H1 (cell line): ENCODE results near the gene TSPAN2. TPM values are rescaled to one million over a fixed set of nuclear protein-coding genes. Genes with fewer than 3 reads are reported as not detected.

Experiments used
- CTCF ChIA-PET: fragments of 300-600 bp; sonication (Branson Sonifier 250); formaldehyde crosslinking; loops from one replicate; lab custom pipeline; 2021; ENCODE audit not compliant: partially characterized antibody; lab: Charles Lee
- POLR2A ChIA-PET: fragments of 300-600 bp; sonication (Branson Sonifier 250); formaldehyde crosslinking; loops from one replicate; lab custom pipeline; 2021; ENCODE audit warnings: inconsistent platforms; ENCODE audit not compliant: partially characterized antibody; lab: Charles Lee
- DNase-seq, 2 experiments: peaks; one replicate each; pipeline versions ENCODE4 v3.0.0 to v3.0.0-alpha.2; 2010 to 2022; ENCODE audit warnings: low spot score in 2 of 2, low read depth in 1 of 2, mixed read lengths in 1 of 2
- FAIRE-seq: peaks from 2 replicates; lab custom pipeline; 2011; peaks lifted over from hg19 to GRCh38; lab: Jason Lieb, UNC
- H2AFZ ChIP-seq: 2 replicates; pipeline ENCODE4 v1.8.1; 2012; ENCODE audit warnings: low read length, inconsistent platforms
- H2AK5ac ChIP-seq: 2 replicates; pipeline ENCODE4 v1.6.1; 2013; ENCODE audit warnings: low read depth, low read length
- H2BK120ac ChIP-seq: replicated peaks from 2 replicates; pipeline ENCODE3; 2013; ENCODE audit warnings: low read depth, low read length, inconsistent platforms
- H2BK12ac ChIP-seq: 2 replicates; pipeline ENCODE4 v1.6.1; 2013; ENCODE audit warnings: low read depth, low read length
- H2BK15ac ChIP-seq: 2 replicates; pipeline ENCODE4 v1.6.1; 2013; ENCODE audit warnings: low read length
- H2BK20ac ChIP-seq: 2 replicates; pipeline ENCODE4 v1.6.1; 2013; ENCODE audit warnings: low read length
- H2BK5ac ChIP-seq: 2 replicates; pipeline ENCODE4 v1.6.1; 2013; ENCODE audit warnings: low read depth, low read length
- H3K14ac ChIP-seq: 2 replicates; pipeline ENCODE4 v1.6.1; 2013; ENCODE audit warnings: inconsistent platforms; ENCODE audit not compliant: insufficient read length
- H3K18ac ChIP-seq: 2 replicates; pipeline ENCODE4 v1.6.1; 2013; ENCODE audit warnings: low read length; ENCODE audit errors: extremely low read depth
- H3K23ac ChIP-seq: 2 replicates; pipeline ENCODE4 v1.6.1; 2013; ENCODE audit warnings: inconsistent platforms; ENCODE audit not compliant: insufficient read length
- H3K23me2 ChIP-seq: 2 replicates; pipeline ENCODE4 v1.6.1; 2013; ENCODE audit warnings: low read depth, low read length
- H3K27ac ChIP-seq: 2 replicates; pipeline ENCODE4 v1.6.1; 2011; ENCODE audit warnings: low read depth, low read length, inconsistent platforms
- H3K27me3 ChIP-seq, 4 experiments: replicated peaks in 1 of 4; 1 replicate in 1 of 4; 2 replicates in 3 of 4; pipeline versions ENCODE4 v1.6.1 to v1.8.1; 2011 to 2013; ENCODE audit warnings: low read length in 3 of 4, mild to moderate bottlenecking in 3 of 4, inconsistent platforms in 2 of 4, mixed read lengths in 2 of 4, moderate library complexity in 1 of 4; ENCODE audit not compliant: control insufficient read depth in 3 of 4, insufficient read depth in 3 of 4; ENCODE audit errors: extremely low read depth in 1 of 4
- H3K36me3 ChIP-seq, 4 experiments: 2 replicates each; pipeline versions ENCODE4 v1.6.1 to v1.8.1; 2011 to 2013; ENCODE audit warnings: mild to moderate bottlenecking in 4 of 4, low read length in 3 of 4, moderate library complexity in 2 of 4, control low read depth in 1 of 4, inconsistent platforms in 1 of 4; ENCODE audit not compliant: insufficient read depth in 4 of 4, control insufficient read depth in 2 of 4
- H3K4ac ChIP-seq: replicated peaks from 2 replicates; pipeline ENCODE3; 2013; ENCODE audit warnings: low read length, low read depth, mixed read lengths, inconsistent platforms; ENCODE audit not compliant: insufficient read length
- H3K4me1 ChIP-seq, 4 experiments: replicated peaks in 1 of 4; 1 replicate in 1 of 4; 2 replicates in 3 of 4; pipeline versions ENCODE4 v1.6.1 to v1.8.1; 2011 to 2013; ENCODE audit warnings: low read length in 3 of 4, inconsistent platforms in 2 of 4, mixed read lengths in 1 of 4; ENCODE audit not compliant: insufficient read depth in 4 of 4, control insufficient read depth in 3 of 4
- H3K4me2 ChIP-seq, 2 experiments: 2 replicates each; pipeline versions ENCODE4 v1.6.1 to v1.8.1; 2011 to 2013; ENCODE audit warnings: low read depth in 2 of 2, low read length in 2 of 2, control low read depth in 1 of 2, inconsistent platforms in 1 of 2, mild to moderate bottlenecking in 1 of 2; ENCODE audit not compliant: insufficient read depth in 1 of 2
- H3K4me3 ChIP-seq, 4 experiments: fragments of 200-600, 300-600 bp in 1 of 4; sonication (generic), shearing (Covaris generic), sonication (Bioruptor Twin) in 1 of 4; 2 replicates each; pipeline versions ENCODE4 v1.5.1 to v1.8.1; 2011 to 2016; ENCODE audit warnings: low read length in 4 of 4, low read depth in 3 of 4, control low read depth in 2 of 4, inconsistent platforms in 2 of 4, mild to moderate bottlenecking in 2 of 4, mixed read lengths in 1 of 4, moderate library complexity in 1 of 4; ENCODE audit not compliant: insufficient read depth in 2 of 4; ENCODE audit errors: extremely low read depth in 1 of 4
- H3K56ac ChIP-seq: replicated peaks from 2 replicates; pipeline ENCODE3; 2013; ENCODE audit warnings: low read depth, mild to moderate bottlenecking, mixed read lengths, low read length, inconsistent platforms; ENCODE audit not compliant: insufficient read length
- H3K79me1 ChIP-seq: 2 replicates; pipeline ENCODE4 v1.6.1; 2013; ENCODE audit warnings: low read depth, low read length, control low read depth
- H3K79me2 ChIP-seq, 2 experiments: 2 replicates each; pipeline versions ENCODE4 v1.6.1 to v1.8.1; 2012 to 2013; ENCODE audit warnings: low read length in 2 of 2, mild to moderate bottlenecking in 2 of 2, inconsistent platforms in 1 of 2; ENCODE audit not compliant: insufficient read depth in 2 of 2, control insufficient read depth in 1 of 2
- H3K9ac ChIP-seq, 4 experiments: replicated peaks in 1 of 4; 1 replicate in 1 of 4; 2 replicates in 3 of 4; pipeline versions ENCODE4 v1.6.1 to v1.8.1; 2011 to 2013; ENCODE audit warnings: low read depth in 3 of 4, low read length in 3 of 4, control low read depth in 2 of 4, mild to moderate bottlenecking in 2 of 4, moderate library complexity in 2 of 4, inconsistent platforms in 1 of 4; ENCODE audit errors: extremely low read depth in 1 of 4
- H3K9me3 ChIP-seq, 2 experiments: 2 replicates each; pipeline versions ENCODE4 v1.6.1 to v1.8.1; 2012 to 2013; ENCODE audit warnings: mild to moderate bottlenecking in 2 of 2, moderate library complexity in 2 of 2, control low read depth in 1 of 2, inconsistent platforms in 1 of 2, low read depth in 1 of 2, low read length in 1 of 2, mixed read lengths in 1 of 2; ENCODE audit not compliant: insufficient read depth in 2 of 2
- H4K20me1 ChIP-seq, 2 experiments: replicated peaks in 1 of 2; 2 replicates each; pipeline versions ENCODE3 to v1.8.1; 2011 to 2013; ENCODE audit warnings: inconsistent platforms in 2 of 2, low read length in 2 of 2, mild to moderate bottlenecking in 1 of 2; ENCODE audit not compliant: insufficient read depth in 2 of 2, control insufficient read depth in 1 of 2
- H4K5ac ChIP-seq: 2 replicates; pipeline ENCODE4 v1.6.1; 2013; ENCODE audit warnings: low read length, low read depth, mixed read lengths, inconsistent platforms; ENCODE audit not compliant: insufficient read length
- H4K8ac ChIP-seq: 2 replicates; pipeline ENCODE4 v1.8.0; 2013; ENCODE audit warnings: mild to moderate bottlenecking, moderate library complexity, low read length, inconsistent platforms; ENCODE audit not compliant: insufficient read depth; ENCODE audit errors: extremely low read depth
- H4K91ac ChIP-seq: replicated peaks from 2 replicates; pipeline ENCODE3; 2013; ENCODE audit warnings: low read length, mixed read lengths, inconsistent platforms; ENCODE audit not compliant: insufficient read length
- JUN ChIP-seq: IDR thresholded peaks from 2 replicates; pipeline ENCODE4 v1.6.1; 2011; ENCODE audit warnings: low read depth, mild to moderate bottlenecking, improper control_type of control experiment, low read length
- RAD21 ChIP-seq, 2 experiments: IDR thresholded peaks in 1 of 2; conservative IDR thresholded peaks in 1 of 2; 2 replicates each; pipeline ENCODE4 v1.6.1; 2011; ENCODE audit warnings: low read depth in 2 of 2, low read length in 2 of 2, improper control_type of control experiment in 1 of 2, inconsistent platforms in 1 of 2, mild to moderate bottlenecking in 1 of 2, moderate library complexity in 1 of 2
- RNF2 ChIP-seq: fragments of 200-900, 300-1000 bp; sonication (generic); IDR thresholded peaks from 2 replicates; pipeline ENCODE4 v1.7.1; 2016; ENCODE audit warnings: borderline replicate concordance, low read depth, mild to moderate bottlenecking, antibody characterized with exemption, low read length; ENCODE audit not compliant: poor library complexity, severe bottlenecking; ENCODE audit errors: missing control alignments
- SP1 ChIP-seq: IDR thresholded peaks from 2 replicates; pipeline ENCODE4 v1.6.1; 2011; ENCODE audit warnings: low read depth, low read length
- TBP ChIP-seq: IDR thresholded peaks from 2 replicates; pipeline ENCODE4 v1.6.1; 2011; ENCODE audit warnings: low read depth, low read length, improper control_type of control experiment
- polyA plus RNA-seq, 7 experiments: library from polyadenylated mRNA; depleted of rRNA in 3 of 7; stranded (reverse) in 5 of 7; unstranded in 2 of 7; fragments of >200 nt in 5 of 7; fragments of 200-250 nt in 2 of 7; gene quantifications; 1 replicate in 5 of 7; 2 replicates in 1 of 7; 4 replicates in 1 of 7; pipeline versions ENCODE4 v1.2.1 to v1.2.3, GENCODE V29; 2011 to 2013; ENCODE audit warnings: missing spikeins in 2 of 7, mixed read lengths in 2 of 7
- total RNA-seq: library from RNA; stranded (reverse); fragmentation: NEBNext Ultra II Directional; extraction: Animal tissue kit (Norgen Biotek cat#: 25700); gene quantifications from 2 replicates; pipeline ENCODE4 v1.2.1, GENCODE V29; 2021
- TF ChIP-seq, protein P1 (sequence below), 3 experiments: IDR thresholded peaks; 1 replicate in 2 of 3; 2 replicates in 1 of 3; pipeline versions ENCODE4 v1.5.1 to v1.6.1; 2011; ENCODE audit warnings: low read length in 3 of 3, mild to moderate bottlenecking in 3 of 3, inconsistent platforms in 2 of 3, low read depth in 1 of 3, moderate library complexity in 1 of 3; ENCODE audit not compliant: insufficient read depth in 1 of 3; ENCODE audit errors: control extremely low read depth in 1 of 3

TSPAN2 gene
- total and polyA plus RNA-seq, 2 of the 8 experiments (the other 6 are each of a cell fraction or from before 2014, with no cell fraction given): 7.4 to 14.2 TPM

DNA sequence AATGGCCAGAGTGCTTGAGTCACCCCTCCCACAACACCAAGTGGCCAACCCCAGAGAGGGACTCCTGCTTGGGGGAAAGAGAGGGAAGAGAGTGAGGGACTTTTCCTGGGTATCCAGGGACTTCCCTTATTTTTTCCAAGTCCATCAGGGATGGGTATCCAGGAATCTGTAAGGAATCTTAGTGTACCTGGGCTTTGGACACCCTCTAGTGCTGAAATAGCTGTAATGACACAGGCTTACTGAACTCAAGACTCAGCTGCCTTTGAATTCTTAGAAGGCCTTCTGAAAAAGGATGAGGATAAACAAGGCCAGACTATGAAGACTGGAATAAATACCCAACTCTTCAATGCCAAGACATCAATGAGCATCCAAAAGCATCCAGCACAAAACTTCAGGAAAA, 47.6 kb downstream of the TSPAN2 start:
- H3K23me2 ChIP-seq: no peaks in the 10 kb centered on the region
- H2BK5ac ChIP-seq: no peak overlapping the region
- H3K27ac ChIP-seq: no peak overlapping the region
- H4K20me1 ChIP-seq: no peaks in the 10 kb centered on the region
- H3K14ac ChIP-seq: no peak overlapping the region
- no peaks in the 10 kb centered on the region for H3K4me1 ChIP-seq
- no peak for TF ChIP-seq RNF2
- TF ChIP-seq SP1: no peak
- TF ChIP-seq TBP: no peak
- no peak for TF ChIP-seq JUN
- TF ChIP-seq, protein P1, sequence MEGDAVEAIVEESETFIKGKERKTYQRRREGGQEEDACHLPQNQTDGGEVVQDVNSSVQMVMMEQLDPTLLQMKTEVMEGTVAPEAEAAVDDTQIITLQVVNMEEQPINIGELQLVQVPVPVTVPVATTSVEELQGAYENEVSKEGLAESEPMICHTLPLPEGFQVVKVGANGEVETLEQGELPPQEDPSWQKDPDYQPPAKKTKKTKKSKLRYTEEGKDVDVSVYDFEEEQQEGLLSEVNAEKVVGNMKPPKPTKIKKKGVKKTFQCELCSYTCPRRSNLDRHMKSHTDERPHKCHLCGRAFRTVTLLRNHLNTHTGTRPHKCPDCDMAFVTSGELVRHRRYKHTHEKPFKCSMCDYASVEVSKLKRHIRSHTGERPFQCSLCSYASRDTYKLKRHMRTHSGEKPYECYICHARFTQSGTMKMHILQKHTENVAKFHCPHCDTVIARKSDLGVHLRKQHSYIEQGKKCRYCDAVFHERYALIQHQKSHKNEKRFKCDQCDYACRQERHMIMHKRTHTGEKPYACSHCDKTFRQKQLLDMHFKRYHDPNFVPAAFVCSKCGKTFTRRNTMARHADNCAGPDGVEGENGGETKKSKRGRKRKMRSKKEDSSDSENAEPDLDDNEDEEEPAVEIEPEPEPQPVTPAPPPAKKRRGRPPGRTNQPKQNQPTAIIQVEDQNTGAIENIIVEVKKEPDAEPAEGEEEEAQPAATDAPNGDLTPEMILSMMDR (IDR thresholded peaks at IDR 0.05; ENCODE audit: control extremely low read depth in 1 of 3, insufficient read depth in 1 of 3, low read depth in 1 of 3, low read length in 3 of 3): peak in 2 of 3 experiments; percentile 58 to 70; a peak in 3 of 4 replicates
- peak; percentile 80 to 86 for TF ChIP-seq RAD21 (IDR thresholded peaks at IDR 0.05 in 1 of 2, conservative IDR thresholded peaks at IDR 0.05 in 1 of 2; ENCODE audit: low read depth in 2 of 2, low read length in 2 of 2)
- TF ChIP-seq, all 59 proteins: peak for 2
- Histone ChIP-seq H4K8ac (no peak overlapping the region), H3K4me3 (no peak overlapping the region), H3K9ac (no peak overlapping the region), H3K23ac (no peak overlapping the region), H2AK5ac (no peak overlapping the region), H3K18ac (no peak overlapping the region; the same call in 1 of the 2 replicates), H3K9me3 (no peaks in the 10 kb centered on the region), H4K91ac (no peak overlapping the region), H2BK15ac (no peak overlapping the region), H2BK120ac (no peak overlapping the region), H4K5ac (no peak overlapping the region), H2BK20ac (no peak overlapping the region), H3K79me1 (no peaks in the 10 kb centered on the region), H3K79me2 (no peaks in the 10 kb centered on the region), H2AFZ (no peak overlapping the region), H3K56ac (no peak overlapping the region), H3K27me3 (no peaks in the 10 kb centered on the region), H3K36me3 (no peaks in the 10 kb centered on the region), H2BK12ac (no peak overlapping the region), H3K4ac (no peak overlapping the region), H3K4me2 (no peak overlapping the region)
- ChIA-PET POLR2A (no interaction called here), CTCF (interaction anchor here (0.7 to 13.0 kb wide), 18 partner anchors 10 to 370 kb away, joined by 3 to 106 read pairs (median 4); partner anchors contain the start of gene SIKE1)
- no peak for FAIRE-seq
- no peak for DNase-seq
